A673 (cell line): ENCODE data around the gene RRAS.

Experiments
- EZH2 ChIP-seq: fragments of 200-600 bp; sonication (generic); IDR thresholded peaks from 2 replicates; pipeline ENCODE4 v1.6.1; 2017; ENCODE audit warnings: borderline replicate concordance, low read depth, mild to moderate bottlenecking, mixed read lengths, antibody characterized with exemption, low read length; ENCODE audit not compliant: poor library complexity, severe bottlenecking
- TF ChIP-seq, protein P1 (sequence below): fragments of 300-800, 200-600 bp; sonication (generic); conservative IDR thresholded peaks from 2 replicates; pipeline ENCODE4 v1.5.1; 2017; ENCODE audit warnings: low read depth, mild to moderate bottlenecking, antibody characterized with exemption, low read length, moderate library complexity, mixed read lengths

DNA sequence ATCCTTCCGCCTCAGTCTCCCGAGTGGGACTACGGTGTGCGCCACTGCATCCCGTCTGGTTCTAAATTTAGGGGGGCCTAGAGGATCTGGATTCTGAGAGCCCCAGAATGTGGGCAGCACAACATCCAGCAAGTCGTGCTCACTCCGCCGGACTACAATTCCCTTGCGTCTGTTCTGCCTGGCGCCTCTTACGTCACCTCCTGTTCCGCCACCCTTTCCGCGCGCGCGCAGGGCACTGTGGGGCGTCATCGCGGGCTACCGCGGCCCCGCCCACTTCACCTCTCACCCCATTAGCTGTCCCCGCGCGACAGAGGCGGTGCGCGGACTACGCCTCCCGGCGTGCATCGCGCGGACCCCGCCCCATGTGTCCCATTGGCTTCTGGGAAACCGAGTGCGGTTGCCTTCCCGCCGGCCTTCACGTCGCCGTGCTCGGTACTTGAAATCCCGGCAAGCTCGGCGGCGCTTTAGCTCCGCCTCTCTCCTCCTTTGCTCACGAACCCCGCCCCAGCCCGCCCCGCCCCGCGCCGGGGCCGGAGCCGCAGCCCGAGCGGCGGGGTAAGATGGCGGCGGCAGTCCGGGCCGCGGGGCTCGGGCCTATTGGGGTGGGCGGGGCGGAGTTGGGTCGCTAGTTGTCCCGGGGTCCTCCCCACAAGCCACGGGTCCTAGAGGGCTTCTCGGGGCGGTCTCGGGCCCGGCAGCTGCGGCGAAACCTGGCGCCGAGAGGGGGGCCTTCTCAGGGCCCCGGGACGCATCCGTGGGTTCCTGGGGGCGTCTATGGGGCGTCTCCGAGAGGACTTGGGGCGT is 1.9 kb upstream of the RRAS start, which contains the start of gene SCAF1:
- TF ChIP-seq, protein P1, sequence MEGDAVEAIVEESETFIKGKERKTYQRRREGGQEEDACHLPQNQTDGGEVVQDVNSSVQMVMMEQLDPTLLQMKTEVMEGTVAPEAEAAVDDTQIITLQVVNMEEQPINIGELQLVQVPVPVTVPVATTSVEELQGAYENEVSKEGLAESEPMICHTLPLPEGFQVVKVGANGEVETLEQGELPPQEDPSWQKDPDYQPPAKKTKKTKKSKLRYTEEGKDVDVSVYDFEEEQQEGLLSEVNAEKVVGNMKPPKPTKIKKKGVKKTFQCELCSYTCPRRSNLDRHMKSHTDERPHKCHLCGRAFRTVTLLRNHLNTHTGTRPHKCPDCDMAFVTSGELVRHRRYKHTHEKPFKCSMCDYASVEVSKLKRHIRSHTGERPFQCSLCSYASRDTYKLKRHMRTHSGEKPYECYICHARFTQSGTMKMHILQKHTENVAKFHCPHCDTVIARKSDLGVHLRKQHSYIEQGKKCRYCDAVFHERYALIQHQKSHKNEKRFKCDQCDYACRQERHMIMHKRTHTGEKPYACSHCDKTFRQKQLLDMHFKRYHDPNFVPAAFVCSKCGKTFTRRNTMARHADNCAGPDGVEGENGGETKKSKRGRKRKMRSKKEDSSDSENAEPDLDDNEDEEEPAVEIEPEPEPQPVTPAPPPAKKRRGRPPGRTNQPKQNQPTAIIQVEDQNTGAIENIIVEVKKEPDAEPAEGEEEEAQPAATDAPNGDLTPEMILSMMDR = no peak
- TF ChIP-seq EZH2 = no peak
